GM19397 (cell line): ENCODE results near the gene SEC61B.
"Not testable (repeated sequence)": the region's sequence is repeated elsewhere in the genome, so short reads cannot be mapped to it uniquely, and the experiment has no call there.

Experiments
- ATAC-seq: cut with Tn5 transposase; IDR thresholded peaks from one replicate; pipeline ENCODE4 v1.9.1; 2021; ENCODE audit warnings: mild to moderate bottlenecking, moderate library complexity; ENCODE audit not compliant: unreplicated experiment

The SEC61B gene

GRCh38 chr9:99190597-99191283, 31.3 kb upstream of the SEC61B start:
- ATAC-seq: no peak

- no peak for ATAC-seq
These were observed 29.2 kb upstream of the SEC61B start for GRCh38 chr9:99192786-99193465.

DNA sequence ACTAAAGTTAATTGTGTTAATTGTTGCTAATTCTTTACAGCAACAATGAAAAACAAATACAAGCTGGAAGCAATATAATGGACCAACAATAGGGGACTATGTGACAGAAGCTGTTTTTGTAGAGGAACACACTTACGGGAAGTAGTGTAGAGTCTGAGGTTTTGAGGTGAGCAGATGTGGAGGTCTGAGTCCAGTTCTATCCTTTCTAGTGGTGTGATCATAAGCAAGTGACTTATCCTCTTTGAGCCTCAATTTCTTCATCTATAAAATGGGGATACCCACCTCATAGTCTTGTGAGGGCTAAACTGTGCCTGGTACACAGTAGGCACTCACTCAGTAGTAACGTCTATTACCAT, 28.6 kb upstream of the SEC61B start:
- ATAC-seq: no peak

DNA sequence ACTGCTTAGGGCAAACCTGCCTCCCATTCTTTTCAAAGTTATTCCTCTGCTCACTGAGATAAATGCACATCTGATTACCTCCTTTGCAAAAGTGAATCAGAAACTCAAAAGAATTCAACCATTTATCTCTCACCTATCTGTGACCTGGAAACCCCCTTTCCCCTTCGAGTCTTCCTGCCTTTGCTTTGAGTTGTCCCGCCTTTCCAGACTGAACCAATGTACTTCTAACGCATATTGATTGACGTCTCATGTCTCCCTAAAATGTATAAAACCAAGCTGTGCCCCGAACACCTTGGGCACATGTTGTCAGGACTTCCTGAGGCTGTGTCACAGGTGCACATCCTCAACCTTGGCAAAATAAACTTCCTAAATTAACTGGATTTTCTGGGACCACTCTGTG, 25.6 kb upstream of the SEC61B start:
- not testable (repeated sequence) for ATAC-seq

DNA sequence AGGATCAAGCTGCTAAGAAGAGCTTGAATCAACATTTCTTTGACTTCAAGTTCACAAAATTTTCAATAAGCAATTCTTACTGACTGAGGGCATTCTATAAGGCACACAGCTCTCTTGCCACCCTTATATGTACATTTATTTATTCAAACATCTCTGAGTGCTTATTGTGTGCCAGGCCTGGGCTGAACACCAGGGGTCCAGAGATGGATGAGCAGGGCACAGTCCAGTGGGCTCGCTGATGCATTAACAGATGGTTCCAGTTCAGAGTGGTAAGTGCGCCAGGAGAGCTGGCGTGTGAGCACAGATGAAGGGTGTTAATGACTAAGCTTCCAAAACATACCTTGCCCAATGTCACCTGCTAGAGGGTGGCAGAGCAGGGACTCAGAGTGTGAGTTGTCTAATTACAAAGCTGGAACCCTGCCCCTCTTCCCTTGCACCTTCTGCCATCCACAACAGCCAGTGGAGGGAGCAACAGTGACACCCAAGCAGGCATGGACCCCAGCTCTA, 24.9 kb upstream of the SEC61B start:
- no peak for ATAC-seq

DNA sequence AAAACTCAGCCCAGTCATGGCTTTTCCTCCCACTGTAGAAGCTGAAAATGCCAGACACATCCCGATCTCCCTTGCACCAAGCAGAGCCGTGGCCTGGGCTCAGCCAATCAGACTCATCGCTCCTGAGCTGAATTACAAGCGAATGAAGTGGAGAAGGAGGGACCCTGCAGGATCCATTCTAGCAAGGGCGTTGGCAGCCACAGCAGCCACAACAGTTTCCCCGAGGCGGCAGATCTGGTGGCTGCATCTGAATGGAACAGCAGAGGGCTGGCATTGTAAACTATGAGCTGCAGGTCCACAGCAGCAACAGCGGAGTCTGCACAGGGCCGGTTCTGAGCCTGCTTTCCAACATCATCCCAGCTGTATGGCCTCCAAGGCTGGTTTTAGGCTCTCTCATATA, 24.1 kb upstream of the SEC61B start:
- no peak for ATAC-seq

DNA sequence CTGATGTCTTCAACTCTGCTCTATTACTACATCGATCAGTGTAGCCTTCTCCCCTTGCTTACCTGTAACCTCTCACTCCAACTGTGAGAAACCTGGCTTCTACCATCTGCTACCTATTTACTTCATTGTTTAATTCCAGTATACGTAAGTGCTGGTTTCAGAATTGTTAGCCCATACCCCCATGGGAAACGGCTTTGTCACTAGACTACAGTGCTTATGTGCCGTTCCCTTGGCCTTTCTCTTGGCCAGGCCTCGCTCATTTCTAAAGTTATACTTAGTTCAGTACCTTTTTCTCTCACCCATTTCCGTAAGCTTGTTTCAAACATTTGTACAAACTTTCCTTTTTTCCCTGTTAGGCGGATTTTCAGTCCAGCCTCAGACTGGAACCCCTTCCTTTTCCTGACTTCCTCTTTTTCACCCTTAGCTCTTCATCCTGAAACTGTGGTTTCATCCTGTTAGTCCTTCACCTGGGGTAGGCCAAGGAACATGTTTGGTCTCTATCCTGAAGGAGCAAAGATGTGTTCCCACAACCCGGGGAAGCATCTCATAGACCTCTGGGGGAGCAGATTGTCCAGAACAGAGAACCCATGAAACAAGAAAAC, 22.0 kb upstream of the SEC61B start:
- no peak for ATAC-seq

DNA sequence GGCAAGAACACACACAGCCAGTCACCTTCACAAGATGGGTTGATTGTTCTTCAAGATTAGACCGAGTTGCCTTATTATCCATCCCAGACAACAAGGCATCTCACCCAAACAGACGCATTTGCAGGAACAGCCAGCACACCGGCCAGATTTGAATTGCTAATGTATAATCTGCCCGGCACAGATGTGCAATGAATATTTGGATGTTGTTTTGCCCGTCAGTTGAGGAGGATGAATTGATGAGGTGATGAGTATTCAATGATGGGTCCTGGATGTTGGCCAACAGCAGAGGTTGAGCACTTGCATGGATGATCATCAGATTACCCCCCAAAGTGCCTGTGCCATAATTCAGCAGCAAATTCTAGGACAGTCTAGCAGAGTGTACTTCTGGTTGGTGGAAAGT, 20.5 kb upstream of the SEC61B start:
- ATAC-seq: no peak

GRCh38 chr9:99210572-99210971, 11.5 kb upstream of the SEC61B start:
- ATAC-seq: no peak

DNA sequence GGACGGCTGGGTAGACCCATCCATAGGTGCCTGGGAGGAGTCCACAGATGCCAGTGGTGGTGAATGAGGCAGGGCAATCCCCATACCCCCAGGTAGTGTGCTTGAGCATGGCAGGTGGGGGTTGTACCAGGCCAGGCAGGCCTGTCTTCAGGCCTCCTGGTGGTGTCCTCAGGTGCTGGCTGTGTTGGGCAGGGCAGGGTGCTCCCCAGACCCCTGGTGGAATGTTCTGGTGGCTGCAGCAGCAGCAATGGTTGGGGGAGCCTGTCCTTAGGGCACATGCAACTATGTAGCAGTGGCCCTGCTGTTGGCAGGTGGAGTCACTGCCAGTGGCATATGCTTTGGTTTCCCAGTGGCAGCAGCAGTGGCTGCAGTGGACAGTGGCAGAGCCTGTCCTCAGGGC, 10.3 kb upstream of the SEC61B start:
- no peak for ATAC-seq

GRCh38 chr9:99213197-99213596, 8.9 kb upstream of the SEC61B start:
- no peak for ATAC-seq

GRCh38 chr9:99216073-99216472, 6.0 kb upstream of the SEC61B start:
- no peak for ATAC-seq

DNA sequence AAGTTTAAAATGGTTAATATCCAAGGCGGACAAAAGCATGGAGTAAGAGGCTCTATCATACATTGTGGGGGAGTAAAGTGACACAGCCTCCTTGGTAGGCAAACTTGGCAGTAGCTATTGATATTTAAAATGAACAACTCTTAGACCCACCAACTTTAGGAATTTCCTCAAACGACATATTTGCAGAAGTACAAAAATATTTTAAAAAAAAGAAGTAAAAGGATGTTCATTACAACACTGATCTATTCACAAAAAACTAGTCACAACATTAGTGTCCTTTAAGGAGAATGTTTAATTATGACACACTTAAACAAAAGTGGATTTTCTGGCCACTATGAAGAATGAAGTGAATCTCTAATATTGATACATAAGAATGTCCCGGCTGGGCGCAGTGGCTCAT, 2.1 kb upstream of the SEC61B start:
- ATAC-seq: no peak

GRCh38 chr9:99221266-99221620, 839 bp upstream of the SEC61B start:
- ATAC-seq: peak; percentile 28

DNA sequence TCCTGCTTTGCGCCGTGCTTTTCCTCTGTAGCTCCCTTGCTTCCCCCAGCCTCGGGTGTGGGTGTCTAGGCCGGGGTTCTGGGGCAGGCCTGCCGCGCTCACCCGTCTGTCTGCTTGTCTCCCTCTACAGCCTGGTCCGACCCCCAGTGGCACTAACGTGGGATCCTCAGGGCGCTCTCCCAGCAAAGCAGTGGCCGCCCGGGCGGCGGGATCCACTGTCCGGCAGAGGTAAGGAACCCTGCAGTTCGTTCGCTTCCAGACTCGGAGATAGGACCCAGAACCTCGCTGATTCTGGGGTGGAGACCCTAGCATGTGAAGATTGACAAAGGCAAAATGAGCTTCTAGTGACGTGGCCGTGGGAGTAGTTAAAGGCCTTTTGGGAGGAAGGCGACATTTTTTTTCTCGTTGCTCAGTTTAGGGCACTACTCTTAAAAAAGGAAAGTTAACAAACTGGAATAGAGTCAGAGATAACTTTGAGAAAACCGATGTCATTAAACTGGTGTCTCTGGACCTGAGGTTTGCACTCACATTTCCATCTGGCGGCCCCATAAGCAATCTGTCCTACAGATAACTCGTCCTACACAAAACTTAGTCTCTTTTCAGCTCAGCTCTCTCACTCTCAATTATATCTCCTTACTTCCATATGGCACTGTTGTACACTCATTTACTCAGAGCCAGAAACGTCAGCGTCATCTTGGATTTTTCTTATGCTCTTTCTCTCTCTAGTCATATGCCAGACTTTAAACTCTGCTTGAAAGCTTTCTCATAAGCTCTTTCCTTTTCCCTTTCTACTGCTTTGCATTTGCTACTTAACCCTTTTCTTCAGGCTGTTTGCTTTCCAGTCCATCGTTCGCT, 561 bp downstream of the SEC61B start:
- ATAC-seq: peak; percentile 26

DNA sequence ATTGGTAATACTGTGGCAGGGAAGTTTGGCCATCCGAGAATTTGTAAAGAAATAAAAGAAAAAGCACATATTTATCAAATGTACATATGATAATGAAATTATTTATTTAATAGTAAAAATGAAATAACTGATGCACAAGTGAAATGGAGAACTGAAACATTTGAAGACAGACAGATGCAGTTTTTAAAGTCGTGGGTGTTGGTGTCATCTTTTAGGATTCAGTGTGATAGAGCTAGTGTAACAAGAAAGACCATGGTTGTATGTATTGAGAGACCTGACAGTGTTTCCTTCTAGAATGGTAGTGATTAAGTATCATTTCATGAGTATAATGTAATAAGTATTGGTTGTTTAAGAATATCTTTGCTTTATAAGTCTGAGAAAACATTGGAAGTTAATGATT, 2.4 kb downstream of the SEC61B start:
- no peak for ATAC-seq

GRCh38 chr9:99226054-99226453, 4.0 kb downstream of the SEC61B start:
- no peak for ATAC-seq

- ATAC-seq: no peak
These were observed 8.1 kb downstream of the SEC61B start for GRCh38 chr9:99230206-99230605.

GRCh38 chr9:99231711-99232110, 9.6 kb downstream of the SEC61B start:
- ATAC-seq: no peak

- no peak for ATAC-seq
These were observed 12.5 kb downstream of the SEC61B start for GRCh38 chr9:99234618-99235017.

DNA sequence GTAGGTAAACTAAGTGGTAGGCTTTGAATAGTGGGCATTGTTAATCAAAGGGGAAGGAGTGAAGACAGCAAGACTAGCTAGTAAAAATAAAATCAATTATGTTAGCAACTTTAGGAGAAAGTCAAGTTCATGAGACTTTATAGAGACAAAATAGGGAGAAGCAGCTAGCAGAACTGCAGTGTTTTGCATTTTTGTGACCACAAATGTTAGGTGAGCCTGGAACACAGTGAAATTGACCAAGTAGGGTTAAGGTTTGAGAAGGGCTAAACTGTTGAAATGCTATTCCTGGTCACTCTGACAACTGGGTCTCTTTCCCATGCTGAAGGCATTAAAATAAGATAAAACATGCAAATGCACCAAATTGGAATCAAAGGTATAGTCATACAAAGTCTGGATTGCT, 13.0 kb downstream of the SEC61B start:
- ATAC-seq: no peak
